HepG2 (cell line): ENCODE results near the gene HTRA3. TPM values are rescaled to one million over a fixed set of nuclear protein-coding genes. Genes with fewer than 3 reads are reported as not detected.

ENCODE experiments used
- ATAC-seq: fragments of 200-7000 bp; cut with Tn5 transposase; 3 replicates; pipeline ENCODE4 v1.9.1; 2020; ENCODE audit warnings: mild to moderate bottlenecking, moderate library complexity
- BruUV-seq: library from RNA; stranded (reverse); fragments of 400-500 nt; replicated peaks from 2 replicates; lab custom pipeline; 2021; lab: Mats Ljungman, UMichigan
- CTCF ChIA-PET: fragments of 300-600 bp; formaldehyde crosslinking; extraction: SDS; loops from one replicate; lab custom pipeline; 2021; ENCODE audit warnings: low total read pairs, inconsistent platforms, low intra/inter-chr PET ratio; lab: Yijun Ruan, JAX
- POLR2A ChIA-PET: fragments of 350-600 bp; sonication (Branson Sonifier 250); formaldehyde crosslinking; loops from one replicate; lab custom pipeline; 2020; ENCODE audit warnings: antibody characterized with exemption, inconsistent platforms; lab: Yijun Ruan, JAX
- DNase-seq: peaks from one replicate; pipeline ENCODE4 v3.0.0-alpha.2; 2015; ENCODE audit warnings: low spot score
- FAIRE-seq: peaks from 3 replicates; lab custom pipeline; 2011; peaks lifted over from hg19 to GRCh38; lab: Jason Lieb, UNC
- H2AFZ ChIP-seq: one replicate; pipeline ENCODE4 v1.6.1; 2011; ENCODE audit warnings: low read length, inconsistent platforms
- H3K27ac ChIP-seq: fragments of 300-600 bp; 3 replicates; pipeline ENCODE4 v1.8.0; 2011; ENCODE audit warnings: mixed run types, mild to moderate bottlenecking, mixed read lengths, low read length, inconsistent platforms; ENCODE audit not compliant: insufficient read depth; ENCODE audit errors: extremely low read length
- H3K27me3 ChIP-seq, 2 experiments: fragments of 200-600 bp in 1 of 2; 2 replicates in 1 of 2; 3 replicates in 1 of 2; pipeline versions ENCODE4 v1.6.0 to v1.8.0; 2011; ENCODE audit warnings: low read length in 2 of 2, mild to moderate bottlenecking in 2 of 2, moderate library complexity in 2 of 2, inconsistent platforms in 1 of 2; ENCODE audit not compliant: insufficient read depth in 2 of 2, control insufficient read depth in 1 of 2
- H3K36me3 ChIP-seq, 2 experiments: fragments of 200-600 bp in 1 of 2; replicated peaks in 1 of 2; 2 replicates in 1 of 2; 3 replicates in 1 of 2; pipeline versions ENCODE4 v1.5.1 to v1.8.0; 2011; ENCODE audit warnings: low read length in 2 of 2, inconsistent platforms in 1 of 2; ENCODE audit not compliant: insufficient read depth in 2 of 2, control insufficient read depth in 1 of 2
- H3K4me1 ChIP-seq: 2 replicates; pipeline ENCODE4 v1.5.1; 2012; ENCODE audit warnings: low read length, inconsistent platforms; ENCODE audit not compliant: insufficient read depth
- H3K4me2 ChIP-seq: 2 replicates; pipeline ENCODE4 v1.6.0; 2011; ENCODE audit warnings: low read depth, low read length, inconsistent platforms
- H3K4me3 ChIP-seq, 3 experiments: fragments of 200-600 bp in 1 of 3; sonication (generic), shearing (Covaris generic) in 1 of 3; replicated peaks in 1 of 3; 2 replicates each; pipeline ENCODE4 v1.5.1; 2011 to 2016; ENCODE audit warnings: low read length in 3 of 3, inconsistent platforms in 2 of 3, low read depth in 2 of 3, mild to moderate bottlenecking in 2 of 3, control low read depth in 1 of 3, mixed read lengths in 1 of 3; ENCODE audit not compliant: insufficient read depth in 1 of 3
- H3K79me2 ChIP-seq: one replicate; pipeline ENCODE4 v1.6.1; 2011; ENCODE audit warnings: low read length, inconsistent platforms; ENCODE audit not compliant: insufficient read depth
- H3K9ac ChIP-seq: 2 replicates; pipeline ENCODE4 v1.6.0; 2011; ENCODE audit warnings: mild to moderate bottlenecking, low read depth, low read length, inconsistent platforms; ENCODE audit not compliant: insufficient read depth
- H3K9me3 ChIP-seq: 2 replicates; pipeline ENCODE4 v1.5.1; 2012; ENCODE audit warnings: mild to moderate bottlenecking, low read length
- H4K20me1 ChIP-seq: 2 replicates; pipeline ENCODE4 v1.6.0; 2011; ENCODE audit warnings: inconsistent platforms, mild to moderate bottlenecking, low read length, moderate library complexity; ENCODE audit not compliant: insufficient read depth
- CBX5 ChIP-seq: sonication (generic); formaldehyde crosslinking; IDR thresholded peaks from 2 replicates; pipeline ENCODE4 v1.4.0; 2020; ENCODE audit warnings: missing genetic modification reagents, borderline replicate concordance
- DZIP1 ChIP-seq: sonication (generic); formaldehyde crosslinking; IDR thresholded peaks from 2 replicates; pipeline ENCODE4 v1.5.0; 2020; ENCODE audit warnings: mild to moderate bottlenecking, missing genetic modification reagents
- FOXK2 ChIP-seq: fragments of 450-650 bp; IDR thresholded peaks from 2 replicates; pipeline ENCODE4 v1.6.1; 2016
- MLX ChIP-seq: IDR thresholded peaks from 2 replicates; pipeline ENCODE4 v1.6.1; 2016
- MTF1 ChIP-seq: sonication (generic); formaldehyde crosslinking; IDR thresholded peaks from 2 replicates; pipeline ENCODE4 v1.5.0; 2020; ENCODE audit warnings: missing genetic modification reagents
- RELA ChIP-seq: sonication (generic); formaldehyde crosslinking; IDR thresholded peaks from 2 replicates; pipeline ENCODE4 v1.4.0; 2020; ENCODE audit warnings: missing genetic modification reagents
- SALL2 ChIP-seq: sonication (generic); formaldehyde crosslinking; IDR thresholded peaks from 2 replicates; pipeline ENCODE4 v1.8.1; 2023; ENCODE audit warnings: mild to moderate bottlenecking, missing genetic modification reagents, inconsistent platforms
- ZBTB2 ChIP-seq: sonication (generic); formaldehyde crosslinking; IDR thresholded peaks from 2 replicates; pipeline ENCODE4 v1.8.0; 2022; ENCODE audit warnings: low read depth, missing genetic modification reagents
- ZFP82 ChIP-seq: sonication (generic); formaldehyde crosslinking; IDR thresholded peaks from 2 replicates; pipeline ENCODE4 v1.5.1; 2020; ENCODE audit warnings: mild to moderate bottlenecking, missing genetic modification reagents, borderline replicate concordance
- ZNF121 ChIP-seq: sonication (generic); formaldehyde crosslinking; IDR thresholded peaks from 2 replicates; pipeline ENCODE4 v1.5.0; 2020; ENCODE audit warnings: mild to moderate bottlenecking, missing genetic modification reagents
- ZNF614 ChIP-seq: IDR thresholded peaks from 2 replicates; pipeline ENCODE4 v1.6.1; 2018; ENCODE audit warnings: missing biosample characterization, missing genetic modification reagents, inconsistent platforms, borderline replicate concordance
- ZNF780A ChIP-seq: sonication (generic); formaldehyde crosslinking; IDR thresholded peaks from 2 replicates; pipeline ENCODE4 v1.8.0; 2022; ENCODE audit warnings: mild to moderate bottlenecking, missing genetic modification reagents, moderate library complexity
- ZNF792 ChIP-seq: IDR thresholded peaks from 2 replicates; pipeline ENCODE4 v1.6.1; 2016
- ZUFSP ChIP-seq: sonication (generic); formaldehyde crosslinking; IDR thresholded peaks from 2 replicates; pipeline ENCODE4 v1.9.0; 2021; ENCODE audit warnings: missing genetic modification reagents, mild to moderate bottlenecking, borderline replicate concordance
- WGBS: methylation state at CpG from one replicate; pipeline ENCODE4 v1.1.6; 2017; ENCODE audit warnings: low lambda C conversion rate; 5-methylcytosine and 5-hydroxymethylcytosine counted together
- in situ Hi-C: cut with HindIII; loops from 2 replicates; pipeline ENCODE4 v1.10.0; 2017; ENCODE audit warnings: low pct_unique_long_range_greater_than_20kb; ENCODE audit not compliant: extremely low pct_ligation_motif_present
- intact Hi-C: fragments of 100-400 bp; cut with micrococcal nuclease; formaldehyde crosslinking; loops from one replicate; pipeline ENCODE4 v1.10.0; 2022; ENCODE audit not compliant: unreplicated experiment
- polyA plus RNA-seq, 8 experiments: library from polyadenylated mRNA; depleted of rRNA in 3 of 8; stranded (reverse) in 7 of 8; unstranded in 1 of 8; fragments of >200 nt; fragmentation: Illumina TruSeq in 4 of 8; extraction: Trizol in 4 of 8; gene quantifications; 2 replicates each; pipeline versions ENCODE4 v1.2.1 to v1.2.3, GENCODE V29; 2011 to 2016; ENCODE audit warnings: low read depth in 4 of 8, missing spikeins in 1 of 8, mixed read lengths in 1 of 8; ENCODE audit not compliant: insufficient read depth in 1 of 8
- total RNA-seq, 5 experiments: library from RNA; depleted of rRNA; stranded (reverse); fragments of >200 nt; fragmentation: Illumina TruSeq; extraction: Trizol; gene quantifications; 2 replicates each; pipeline ENCODE4 v1.2.3, GENCODE V29; 2016; ENCODE audit warnings: low read depth in 1 of 5

The HTRA3 gene
- total and polyA plus RNA-seq, 2 of the 13 experiments (the other 11 are each of a cell fraction or from before 2014, with no cell fraction given) = 0.17 TPM; not detected in 1

- TF ChIP-seq DZIP1 (CRISPR knock-in tag) (no peak), ZUFSP (CRISPR knock-in tag) (no peak), ZNF792 (CRISPR knock-in tag) (no peak), CBX5 (CRISPR knock-in tag) (no peak), ZNF780A (CRISPR knock-in tag) (no peak), SALL2 (CRISPR knock-in tag) (no peak), RELA (CRISPR knock-in tag) (no peak)
Observed at GRCh38 chr4:8353158-8353669, 83.7 kb downstream of the HTRA3 start (continued).

GRCh38 chr4:8353912-8354453 is 84.4 kb downstream of the HTRA3 start:
- WGBS = 73% methylated on average over 8 of the region's 12 CpGs
- TF ChIP-seq ZFP82 = no peak
- TF ChIP-seq ZBTB2 (CRISPR knock-in tag) = no peak
- TF ChIP-seq FOXK2 = no peak
- TF ChIP-seq MLX = no peak
- no peak for TF ChIP-seq ZNF121
- TF ChIP-seq MTF1 (CRISPR knock-in tag) = no peak
- no peak for TF ChIP-seq ZNF614
- TF ChIP-seq, all 625 proteins: peak for 0
- H3K4me3 ChIP-seq = no peak overlapping the region
- ATAC-seq = no peak
- DNase-seq = no peak
- H4K20me1 ChIP-seq = no peaks in the 10 kb centered on the region; the same call in 1 of the 2 replicates
- H3K4me2 ChIP-seq = no peak overlapping the region
- peaks cover 6 to 11% of the 10 kb centered on the region in 2 experiments; a peak in 4 of 5 replicates for H3K27me3 ChIP-seq
- intact Hi-C loops (no loop called here), in situ Hi-C loops (no loop called here)
- H3K27ac ChIP-seq = no peak overlapping the region
- no peak for FAIRE-seq
- no peaks in the 10 kb centered on the region for H3K9me3 ChIP-seq
- ChIA-PET CTCF (no interaction called here), POLR2A (no interaction called here)
- no peak overlapping the region for H2AFZ ChIP-seq
- H3K4me1 ChIP-seq = peaks cover 22% of the 10 kb centered on the region
- BruUV-seq = no TSS peak
- no peak overlapping the region for H3K9ac ChIP-seq
- no peaks in the 10 kb centered on the region for H3K36me3 ChIP-seq
- no peaks in the 10 kb centered on the region for H3K79me2 ChIP-seq
